Measurements from ENCODE around the gene PALD1.
"Not testable (repeated sequence)": the region's sequence is repeated elsewhere in the genome, so short reads cannot be mapped to it uniquely, and the experiment has no call there.

The PALD1 gene

GRCh38 chr10:70592746-70593512, 114.4 kb downstream of the PALD1 start:
- no peak for DNase-seq

GRCh38 chr10:70593513-70593890, 114.9 kb downstream of the PALD1 start:
- no peak for DNase-seq

- no peak for DNase-seq
Observed at GRCh38 chr10:70594161-70594560, 115.6 kb downstream of the PALD1 start.

GRCh38 chr10:70595566-70596016, 117.0 kb downstream of the PALD1 start:
- no peak for DNase-seq

GRCh38 chr10:70596110-70596798, 117.7 kb downstream of the PALD1 start:
- DNase-seq: no peak

- no peak for DNase-seq
Observed at GRCh38 chr10:70596860-70597809, 118.6 kb downstream of the PALD1 start.

GRCh38 chr10:70597856-70598815, 119.6 kb downstream of the PALD1 start:
- no peak for DNase-seq

GRCh38 chr10:70598857-70599295, 120.3 kb downstream of the PALD1 start:
- DNase-seq: no peak

GRCh38 chr10:70599319-70599718, 120.8 kb downstream of the PALD1 start:
- no peak for DNase-seq

- DNase-seq: no peak
Observed at GRCh38 chr10:70599791-70600190, 121.2 kb downstream of the PALD1 start.

- DNase-seq: no peak
Observed at GRCh38 chr10:70600512-70601395, 122.2 kb downstream of the PALD1 start.

- DNase-seq: peak; percentile 32
Observed at GRCh38 chr10:70601746-70602145, 123.2 kb downstream of the PALD1 start.

GRCh38 chr10:70602665-70603448, 124.3 kb downstream of the PALD1 start, which contains the start of gene PRF1:
TSS of gene PRF1 (minus strand) at chr10:70602741. CDS start at chr10:70600902, 1,839 bp downstream.
- peak; percentile 85 for DNase-seq

GRCh38 chr10:70603449-70603801, 124.9 kb downstream of the PALD1 start:
- peak; percentile 76 for DNase-seq

GRCh38 chr10:70604106-70604505, 125.5 kb downstream of the PALD1 start:
- DNase-seq: no peak

- DNase-seq: no peak
Observed at GRCh38 chr10:70605161-70605560, 126.6 kb downstream of the PALD1 start.

GRCh38 chr10:70607936-70608335, 129.4 kb downstream of the PALD1 start:
- no peak for DNase-seq

GRCh38 chr10:70613941-70614340, 135.4 kb downstream of the PALD1 start:
- no peak for DNase-seq

- DNase-seq: not testable (repeated sequence)
Observed at GRCh38 chr10:70614364-70614763, 135.8 kb downstream of the PALD1 start.

GRCh38 chr10:70615211-70615610, 136.6 kb downstream of the PALD1 start:
- no peak for DNase-seq

Measured in CD4-positive, alpha-beta T cell treated with Interleukin-10 for 1 hour (primary cell).